ENCODE measurements around the gene TRIM7.

The TRIM7 gene

GRCh38 chr5:181204826-181205760, at the start of gene TRIM7:
Gene TRIM7, minus strand, starts transcription at chr5:181205196. Its CDS starts 86 bp downstream, at chr5:181205110.
- TF ChIP-seq CTCF (IDR thresholded peaks at IDR 0.05; ENCODE audit: borderline replicate concordance, insufficient read depth, low read depth, low read length), result no peak
- H3K4me3 ChIP-seq (ENCODE audit: low read depth, low read length), result peak within 1 kb of the TSS; percentile 61

GRCh38 chr5:181248277-181248676, 43.3 kb upstream of the TRIM7 start:
- no peak for TF ChIP-seq CTCF (IDR thresholded peaks at IDR 0.05; ENCODE audit: borderline replicate concordance, insufficient read depth, low read depth, low read length)
- no peak overlapping the region for H3K4me3 ChIP-seq (ENCODE audit: low read depth, low read length)

- H3K4me3 ChIP-seq (ENCODE audit: low read depth, low read length), result peak overlapping the region; percentile 78
- TF ChIP-seq CTCF (IDR thresholded peaks at IDR 0.05; ENCODE audit: borderline replicate concordance, insufficient read depth, low read depth, low read length), result no peak
Measured at GRCh38 chr5:181246276-181247049, 41.5 kb upstream of the TRIM7 start.

GRCh38 chr5:181245427-181246275, 40.7 kb upstream of the TRIM7 start:
- no peak for TF ChIP-seq CTCF (IDR thresholded peaks at IDR 0.05; ENCODE audit: borderline replicate concordance, insufficient read depth, low read depth, low read length)
- H3K4me3 ChIP-seq (ENCODE audit: low read depth, low read length), result peak overlapping the region; percentile 78

GRCh38 chr5:181243564-181244343, 38.8 kb upstream of the TRIM7 start, which contains the start of gene RACK1:
Gene RACK1, minus strand, starts transcription at chr5:181243906. Its CDS starts 106 bp downstream, at chr5:181243800.
- H3K4me3 ChIP-seq (ENCODE audit: low read depth, low read length), result peak within 1 kb of the TSS; percentile 95

More at GRCh38 chr5:181243564-181244343, 38.8 kb upstream of the TRIM7 start, which contains the start of gene RACK1:
- no peak for TF ChIP-seq CTCF (IDR thresholded peaks at IDR 0.05; ENCODE audit: borderline replicate concordance, insufficient read depth, low read depth, low read length)
